K562 (cell line): Measurements from ENCODE around the gene PLCB1. TPM values are rescaled to one million over a fixed set of nuclear protein-coding genes. Genes with fewer than 3 reads are reported as not detected.

Source experiments
- ATAC-seq: fragments of 200-7000 bp; cut with Tn5 transposase; 3 replicates; pipeline ENCODE4 v1.9.1; 2020; ENCODE audit warnings: moderate library complexity
- BruUV-seq: library from RNA; stranded (reverse); fragments of 400-500 nt; replicated peaks from 2 replicates; lab custom pipeline; 2021; lab: Mats Ljungman, UMichigan
- CTCF ChIA-PET: fragments of 300-600 bp; formaldehyde crosslinking; extraction: SDS; loops from one replicate; lab custom pipeline; 2021; ENCODE audit warnings: low intra/inter-chr PET ratio; lab: Yijun Ruan, JAX
- POLR2A ChIA-PET: fragments of 300-600, 350-650 bp; sonication (Branson Sonifier 250); formaldehyde crosslinking; extraction: SDS; loops from one replicate; lab custom pipeline; 2021; ENCODE audit warnings: antibody characterized with exemption, inconsistent platforms; lab: Yijun Ruan, JAX
- DNase-seq, 4 experiments: peaks; one replicate each; pipeline versions ENCODE4 v3.0.0 to v3.0.0-alpha.2; 2011 to 2018; ENCODE audit warnings: low spot score in 3 of 4, mixed read lengths in 3 of 4; ENCODE audit errors: extremely low read depth in 1 of 4
- FAIRE-seq: peaks from 2 replicates; lab custom pipeline; 2011; peaks lifted over from hg19 to GRCh38; lab: Jason Lieb, UNC
- H2AFZ ChIP-seq: 2 replicates; pipeline ENCODE4 v1.6.0; 2011; ENCODE audit warnings: low read depth, low read length, control low read depth, inconsistent platforms
- H3K27ac ChIP-seq: fragments of 200-600 bp; 3 replicates; pipeline ENCODE4 v1.8.0; 2011; ENCODE audit warnings: low read depth, mild to moderate bottlenecking, control low read depth, inconsistent platforms, low read length, moderate library complexity, mixed read lengths; ENCODE audit errors: extremely low read depth
- H3K27me3 ChIP-seq, 2 experiments: fragments of 300-600 bp in 1 of 2; 2 replicates in 1 of 2; 3 replicates in 1 of 2; pipeline versions ENCODE4 v1.6.0 to v1.8.0; 2011; ENCODE audit warnings: inconsistent platforms in 2 of 2, low read length in 2 of 2, mild to moderate bottlenecking in 1 of 2, mixed read lengths in 1 of 2, moderate library complexity in 1 of 2; ENCODE audit not compliant: control insufficient read depth in 2 of 2, insufficient read depth in 2 of 2
- H3K36me3 ChIP-seq: fragments of 300-600 bp; 3 replicates; pipeline ENCODE4 v1.8.0; 2011; ENCODE audit warnings: mild to moderate bottlenecking, low read length, inconsistent platforms; ENCODE audit not compliant: control insufficient read depth, insufficient read depth
- H3K4me1 ChIP-seq, 2 experiments: fragments of 200-600 bp in 1 of 2; replicated peaks in 1 of 2; 2 replicates in 1 of 2; 3 replicates in 1 of 2; pipeline versions ENCODE4 v1.5.1 to v1.8.0; 2011; ENCODE audit warnings: inconsistent platforms in 2 of 2, low read length in 2 of 2, mild to moderate bottlenecking in 1 of 2, mixed read lengths in 1 of 2, moderate library complexity in 1 of 2; ENCODE audit not compliant: control insufficient read depth in 2 of 2, insufficient read depth in 2 of 2
- H3K4me2 ChIP-seq: 2 replicates; pipeline ENCODE4 v1.6.1; 2011; ENCODE audit warnings: low read length, control low read depth, inconsistent platforms, mixed read lengths; ENCODE audit not compliant: insufficient read depth
- H3K4me3 ChIP-seq: fragments of 200-600 bp; sonication (generic), shearing (Covaris generic); 2 replicates; pipeline ENCODE4 v1.5.1; 2016; ENCODE audit warnings: control low read depth, inconsistent platforms
- H3K79me2 ChIP-seq: fragments of 200-600 bp; 3 replicates; pipeline ENCODE4 v1.8.0; 2011; ENCODE audit warnings: low read length, inconsistent platforms; ENCODE audit not compliant: control insufficient read depth, insufficient read depth
- H3K9ac ChIP-seq, 2 experiments: 2 replicates each; pipeline versions ENCODE4 v1.6.0 to v1.6.1; 2011; ENCODE audit warnings: low read depth in 2 of 2, low read length in 2 of 2, control low read depth in 1 of 2, inconsistent platforms in 1 of 2, mild to moderate bottlenecking in 1 of 2, mixed read lengths in 1 of 2; ENCODE audit not compliant: insufficient read depth in 1 of 2
- H3K9me1 ChIP-seq: one replicate; pipeline ENCODE4 v1.6.0; 2011; ENCODE audit warnings: inconsistent platforms, mild to moderate bottlenecking, low read length, moderate library complexity; ENCODE audit not compliant: control insufficient read depth, insufficient read depth
- H3K9me3 ChIP-seq: replicated peaks from 2 replicates; pipeline ENCODE4 v1.5.1; 2011; ENCODE audit warnings: low read depth, low read length, inconsistent platforms; ENCODE audit not compliant: control insufficient read depth, insufficient read depth
- H4K20me1 ChIP-seq: replicated peaks from 2 replicates; pipeline ENCODE4 v1.6.1; 2011; ENCODE audit warnings: low read length, inconsistent platforms, mixed read lengths; ENCODE audit not compliant: control insufficient read depth, insufficient read depth
- KAT7 ChIP-seq: sonication (generic); formaldehyde crosslinking; IDR thresholded peaks from 2 replicates; pipeline ENCODE4 v1.8.0; 2022; ENCODE audit warnings: missing genetic modification reagents, mild to moderate bottlenecking, borderline replicate concordance
- NFXL1 ChIP-seq: fragments of 450-650 bp; formaldehyde crosslinking; IDR thresholded peaks from 2 replicates; pipeline ENCODE4 v1.4.0; 2021; ENCODE audit warnings: mild to moderate bottlenecking
- ZNF165 ChIP-seq: fragments of 250-450 bp; sonication (Bioruptor Pico); IDR thresholded peaks from 2 replicates; pipeline ENCODE4 v1.4.0; 2020; ENCODE audit warnings: borderline replicate concordance
- WGBS: fragments of 100-300 bp; shearing (Covaris generic); methylation state at CpG from one replicate; pipeline ENCODE4 v1.1.6; 2016; ENCODE audit warnings: low coverage, mixed read lengths; ENCODE audit not compliant: insufficient coverage; ENCODE audit errors: missing lambda C conversion rate; 5-methylcytosine and 5-hydroxymethylcytosine counted together
- in situ Hi-C: fragments of 300-500 bp; cut with MboI; formaldehyde crosslinking; loops from 4 replicates; pipeline ENCODE4 v1.15.0; 2018; ENCODE audit warnings: inconsistent platforms, mixed read lengths
- intact Hi-C: fragments of 100-400 bp; cut with micrococcal nuclease; formaldehyde crosslinking; loops from 2 replicates; pipeline ENCODE4 v1.14.2; 2022
- polyA plus RNA-seq, 8 experiments: library from polyadenylated mRNA; depleted of rRNA in 4 of 8; stranded (reverse) in 5 of 8; unstranded in 3 of 8; fragments of >200 nt; fragmentation: Nextera tagmentation in 2 of 8; fragmentation: Illumina TruSeq in 1 of 8; extraction: Ambion mirVana in 2 of 8; extraction: Trizol in 1 of 8; gene quantifications; 2 replicates each; pipeline versions ENCODE4 v1.2.1 to v1.2.3, GENCODE V29; 2011 to 2014; ENCODE audit warnings: inconsistent platforms in 1 of 8, missing spikeins in 1 of 8
- total RNA-seq, 7 experiments: library from RNA; depleted of rRNA in 6 of 7; stranded (reverse); fragments of >200 nt in 6 of 7; fragmentation: Illumina TruSeq in 2 of 7; extraction: Trizol in 2 of 7; gene quantifications; 2 replicates each; pipeline versions ENCODE4 v1.2.1 to v1.2.3, GENCODE V29; 2011 to 2021; ENCODE audit warnings: low replicate concordance in 1 of 7
- TF ChIP-seq, protein P1 (sequence below): sonication (generic); formaldehyde crosslinking; IDR thresholded peaks from 2 replicates; pipeline ENCODE4 v1.8.1; 2023; ENCODE audit warnings: missing genetic modification reagents, mild to moderate bottlenecking, borderline replicate concordance
- TF ChIP-seq, protein P2 (sequence below): fragments of 450-650 bp; conservative IDR thresholded peaks from 2 replicates; pipeline ENCODE4 v1.6.1; 2016; ENCODE audit warnings: missing genetic modification characterization, low read depth, mild to moderate bottlenecking, control low read depth, missing compliant biosample characterization
- TF ChIP-seq, protein P3 (sequence below): fragments of 450-650 bp; IDR thresholded peaks from 2 replicates; pipeline ENCODE4 v1.6.1; 2017; ENCODE audit warnings: mild to moderate bottlenecking, moderate library complexity
- TF ChIP-seq, protein P4 (sequence below): sonication (generic); formaldehyde crosslinking; IDR thresholded peaks from 2 replicates; pipeline ENCODE4 v1.8.1; 2022; ENCODE audit warnings: missing genetic modification reagents
- TF ChIP-seq, protein P5 (sequence below): sonication (generic); formaldehyde crosslinking; IDR thresholded peaks from 2 replicates; pipeline ENCODE4 v1.8.0; 2022; ENCODE audit warnings: mild to moderate bottlenecking, missing genetic modification reagents

Gene PLCB1
- total and polyA plus RNA-seq, 9 of the 15 experiments (the other 6 are each of a cell fraction or from before 2014, with no cell fraction given) = 0.34 to 3.1 (median 1.3) TPM

DNA sequence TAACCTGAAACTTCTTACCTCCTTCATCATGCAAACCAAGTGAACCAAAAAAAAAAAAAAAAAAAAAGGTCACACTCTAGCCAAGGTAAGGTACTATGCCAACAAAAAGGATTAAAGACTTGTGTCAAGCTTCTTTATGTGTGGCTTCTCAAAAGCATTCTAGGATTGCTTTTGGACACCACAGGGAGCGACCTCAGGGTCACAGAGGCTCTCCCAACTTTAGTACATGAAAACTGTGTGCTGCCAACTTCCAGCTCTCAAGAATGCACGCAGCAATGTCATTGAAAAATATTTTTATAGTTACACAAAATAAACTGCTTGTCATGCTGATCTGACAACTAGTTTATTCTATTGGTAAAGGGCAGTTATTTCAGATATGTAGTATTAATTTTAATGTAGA lies 243.8 kb downstream of the PLCB1 start:
- POLR2A ChIA-PET = no interaction called here
- no TSS peak for BruUV-seq
- 0% methylated on average over 2 of the region's 2 CpGs for WGBS
- TF ChIP-seq KAT7 (CRISPR knock-in tag) (no peak), ZNF165 (CRISPR knock-in tag) (no peak), NFXL1 (CRISPR knock-in tag) (no peak)
- TF ChIP-seq, protein P1, sequence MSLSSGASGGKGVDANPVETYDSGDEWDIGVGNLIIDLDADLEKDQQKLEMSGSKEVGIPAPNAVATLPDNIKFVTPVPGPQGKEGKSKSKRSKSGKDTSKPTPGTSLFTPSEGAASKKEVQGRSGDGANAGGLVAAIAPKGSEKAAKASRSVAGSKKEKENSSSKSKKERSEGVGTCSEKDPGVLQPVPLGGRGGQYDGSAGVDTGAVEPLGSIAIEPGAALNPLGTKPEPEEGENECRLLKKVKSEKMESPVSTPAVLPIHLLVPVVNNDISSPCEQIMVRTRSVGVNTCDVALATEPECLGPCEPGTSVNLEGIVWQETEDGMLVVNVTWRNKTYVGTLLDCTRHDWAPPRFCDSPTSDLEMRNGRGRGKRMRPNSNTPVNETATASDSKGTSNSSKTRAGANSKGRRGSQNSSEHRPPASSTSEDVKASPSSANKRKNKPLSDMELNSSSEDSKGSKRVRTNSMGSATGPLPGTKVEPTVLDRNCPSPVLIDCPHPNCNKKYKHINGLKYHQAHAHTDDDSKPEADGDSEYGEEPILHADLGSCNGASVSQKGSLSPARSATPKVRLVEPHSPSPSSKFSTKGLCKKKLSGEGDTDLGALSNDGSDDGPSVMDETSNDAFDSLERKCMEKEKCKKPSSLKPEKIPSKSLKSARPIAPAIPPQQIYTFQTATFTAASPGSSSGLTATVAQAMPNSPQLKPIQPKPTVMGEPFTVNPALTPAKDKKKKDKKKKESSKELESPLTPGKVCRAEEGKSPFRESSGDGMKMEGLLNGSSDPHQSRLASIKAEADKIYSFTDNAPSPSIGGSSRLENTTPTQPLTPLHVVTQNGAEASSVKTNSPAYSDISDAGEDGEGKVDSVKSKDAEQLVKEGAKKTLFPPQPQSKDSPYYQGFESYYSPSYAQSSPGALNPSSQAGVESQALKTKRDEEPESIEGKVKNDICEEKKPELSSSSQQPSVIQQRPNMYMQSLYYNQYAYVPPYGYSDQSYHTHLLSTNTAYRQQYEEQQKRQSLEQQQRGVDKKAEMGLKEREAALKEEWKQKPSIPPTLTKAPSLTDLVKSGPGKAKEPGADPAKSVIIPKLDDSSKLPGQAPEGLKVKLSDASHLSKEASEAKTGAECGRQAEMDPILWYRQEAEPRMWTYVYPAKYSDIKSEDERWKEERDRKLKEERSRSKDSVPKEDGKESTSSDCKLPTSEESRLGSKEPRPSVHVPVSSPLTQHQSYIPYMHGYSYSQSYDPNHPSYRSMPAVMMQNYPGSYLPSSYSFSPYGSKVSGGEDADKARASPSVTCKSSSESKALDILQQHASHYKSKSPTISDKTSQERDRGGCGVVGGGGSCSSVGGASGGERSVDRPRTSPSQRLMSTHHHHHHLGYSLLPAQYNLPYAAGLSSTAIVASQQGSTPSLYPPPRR (CRISPR knock-in tag) = no peak
- TF ChIP-seq, protein P2, sequence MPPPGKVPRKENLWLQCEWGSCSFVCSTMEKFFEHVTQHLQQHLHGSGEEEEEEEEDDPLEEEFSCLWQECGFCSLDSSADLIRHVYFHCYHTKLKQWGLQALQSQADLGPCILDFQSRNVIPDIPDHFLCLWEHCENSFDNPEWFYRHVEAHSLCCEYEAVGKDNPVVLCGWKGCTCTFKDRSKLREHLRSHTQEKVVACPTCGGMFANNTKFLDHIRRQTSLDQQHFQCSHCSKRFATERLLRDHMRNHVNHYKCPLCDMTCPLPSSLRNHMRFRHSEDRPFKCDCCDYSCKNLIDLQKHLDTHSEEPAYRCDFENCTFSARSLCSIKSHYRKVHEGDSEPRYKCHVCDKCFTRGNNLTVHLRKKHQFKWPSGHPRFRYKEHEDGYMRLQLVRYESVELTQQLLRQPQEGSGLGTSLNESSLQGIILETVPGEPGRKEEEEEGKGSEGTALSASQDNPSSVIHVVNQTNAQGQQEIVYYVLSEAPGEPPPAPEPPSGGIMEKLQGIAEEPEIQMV = no peak
- TF ChIP-seq, protein P3, sequence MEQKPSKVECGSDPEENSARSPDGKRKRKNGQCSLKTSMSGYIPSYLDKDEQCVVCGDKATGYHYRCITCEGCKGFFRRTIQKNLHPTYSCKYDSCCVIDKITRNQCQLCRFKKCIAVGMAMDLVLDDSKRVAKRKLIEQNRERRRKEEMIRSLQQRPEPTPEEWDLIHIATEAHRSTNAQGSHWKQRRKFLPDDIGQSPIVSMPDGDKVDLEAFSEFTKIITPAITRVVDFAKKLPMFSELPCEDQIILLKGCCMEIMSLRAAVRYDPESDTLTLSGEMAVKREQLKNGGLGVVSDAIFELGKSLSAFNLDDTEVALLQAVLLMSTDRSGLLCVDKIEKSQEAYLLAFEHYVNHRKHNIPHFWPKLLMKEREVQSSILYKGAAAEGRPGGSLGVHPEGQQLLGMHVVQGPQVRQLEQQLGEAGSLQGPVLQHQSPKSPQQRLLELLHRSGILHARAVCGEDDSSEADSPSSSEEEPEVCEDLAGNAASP = no peak
- TF ChIP-seq, protein P4, sequence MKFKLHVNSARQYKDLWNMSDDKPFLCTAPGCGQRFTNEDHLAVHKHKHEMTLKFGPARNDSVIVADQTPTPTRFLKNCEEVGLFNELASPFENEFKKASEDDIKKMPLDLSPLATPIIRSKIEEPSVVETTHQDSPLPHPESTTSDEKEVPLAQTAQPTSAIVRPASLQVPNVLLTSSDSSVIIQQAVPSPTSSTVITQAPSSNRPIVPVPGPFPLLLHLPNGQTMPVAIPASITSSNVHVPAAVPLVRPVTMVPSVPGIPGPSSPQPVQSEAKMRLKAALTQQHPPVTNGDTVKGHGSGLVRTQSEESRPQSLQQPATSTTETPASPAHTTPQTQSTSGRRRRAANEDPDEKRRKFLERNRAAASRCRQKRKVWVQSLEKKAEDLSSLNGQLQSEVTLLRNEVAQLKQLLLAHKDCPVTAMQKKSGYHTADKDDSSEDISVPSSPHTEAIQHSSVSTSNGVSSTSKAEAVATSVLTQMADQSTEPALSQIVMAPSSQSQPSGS = no peak
- TF ChIP-seq, protein P5, sequence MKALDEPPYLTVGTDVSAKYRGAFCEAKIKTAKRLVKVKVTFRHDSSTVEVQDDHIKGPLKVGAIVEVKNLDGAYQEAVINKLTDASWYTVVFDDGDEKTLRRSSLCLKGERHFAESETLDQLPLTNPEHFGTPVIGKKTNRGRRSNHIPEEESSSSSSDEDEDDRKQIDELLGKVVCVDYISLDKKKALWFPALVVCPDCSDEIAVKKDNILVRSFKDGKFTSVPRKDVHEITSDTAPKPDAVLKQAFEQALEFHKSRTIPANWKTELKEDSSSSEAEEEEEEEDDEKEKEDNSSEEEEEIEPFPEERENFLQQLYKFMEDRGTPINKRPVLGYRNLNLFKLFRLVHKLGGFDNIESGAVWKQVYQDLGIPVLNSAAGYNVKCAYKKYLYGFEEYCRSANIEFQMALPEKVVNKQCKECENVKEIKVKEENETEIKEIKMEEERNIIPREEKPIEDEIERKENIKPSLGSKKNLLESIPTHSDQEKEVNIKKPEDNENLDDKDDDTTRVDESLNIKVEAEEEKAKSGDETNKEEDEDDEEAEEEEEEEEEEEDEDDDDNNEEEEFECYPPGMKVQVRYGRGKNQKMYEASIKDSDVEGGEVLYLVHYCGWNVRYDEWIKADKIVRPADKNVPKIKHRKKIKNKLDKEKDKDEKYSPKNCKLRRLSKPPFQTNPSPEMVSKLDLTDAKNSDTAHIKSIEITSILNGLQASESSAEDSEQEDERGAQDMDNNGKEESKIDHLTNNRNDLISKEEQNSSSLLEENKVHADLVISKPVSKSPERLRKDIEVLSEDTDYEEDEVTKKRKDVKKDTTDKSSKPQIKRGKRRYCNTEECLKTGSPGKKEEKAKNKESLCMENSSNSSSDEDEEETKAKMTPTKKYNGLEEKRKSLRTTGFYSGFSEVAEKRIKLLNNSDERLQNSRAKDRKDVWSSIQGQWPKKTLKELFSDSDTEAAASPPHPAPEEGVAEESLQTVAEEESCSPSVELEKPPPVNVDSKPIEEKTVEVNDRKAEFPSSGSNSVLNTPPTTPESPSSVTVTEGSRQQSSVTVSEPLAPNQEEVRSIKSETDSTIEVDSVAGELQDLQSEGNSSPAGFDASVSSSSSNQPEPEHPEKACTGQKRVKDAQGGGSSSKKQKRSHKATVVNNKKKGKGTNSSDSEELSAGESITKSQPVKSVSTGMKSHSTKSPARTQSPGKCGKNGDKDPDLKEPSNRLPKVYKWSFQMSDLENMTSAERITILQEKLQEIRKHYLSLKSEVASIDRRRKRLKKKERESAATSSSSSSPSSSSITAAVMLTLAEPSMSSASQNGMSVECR = no peak

More for the DNA sequence above, 243.8 kb downstream of the PLCB1 start:
- no peaks in the 10 kb centered on the region for H3K27me3 ChIP-seq
- in situ Hi-C loops = loop anchor here (25.0 kb wide), 1 partner anchor 339 kb away; no protein-coding TSS in a partner anchor
- H3K4me3 ChIP-seq = no peak overlapping the region
- H3K4me1 ChIP-seq = no peaks in the 10 kb centered on the region
- no peaks in the 10 kb centered on the region for H3K9me3 ChIP-seq
- ATAC-seq (no peak), FAIRE-seq (no peak), DNase-seq (no peak)
- H3K36me3 ChIP-seq = no peaks in the 10 kb centered on the region
- no peaks in the 10 kb centered on the region for H3K9me1 ChIP-seq
- CTCF ChIA-PET = no interaction called here
- H3K4me2 ChIP-seq = no peak overlapping the region
- H2AFZ ChIP-seq = no peak overlapping the region
- H3K79me2 ChIP-seq = no peaks in the 10 kb centered on the region
- no peaks in the 10 kb centered on the region for H4K20me1 ChIP-seq
- H3K9ac ChIP-seq = no peak overlapping the region
- no peak overlapping the region for H3K27ac ChIP-seq
- intact Hi-C loops = no loop called here
